Smooth muscle cell (in vitro differentiated cells): ENCODE measurements around the gene MKKS. TPM values are rescaled to one million over a fixed set of nuclear protein-coding genes. Genes with fewer than 3 reads are reported as not detected.

Experiments
- DNase-seq: peaks from one replicate; lab custom pipeline; 2025; ENCODE audit not compliant: unreplicated experiment; lab: John Stamatoyannopoulos, UW
- H2AFZ ChIP-seq: fragments of 200-600 bp; sonication (generic); 2 replicates; pipeline ENCODE4 v1.6.0; 2016; ENCODE audit warnings: antibody characterized with exemption, low read depth, mild to moderate bottlenecking
- H3F3A ChIP-seq: fragments of 200-600 bp; sonication (generic); 2 replicates; pipeline ENCODE4 v1.6.0; 2017; ENCODE audit warnings: antibody characterized with exemption, low read depth
- H3K27ac ChIP-seq: fragments of 200-600 bp; sonication (generic); 2 replicates; pipeline ENCODE4 v1.5.1; 2016; ENCODE audit warnings: low read depth, mild to moderate bottlenecking
- H3K27me3 ChIP-seq: fragments of 200-600 bp; sonication (generic); 2 replicates; pipeline ENCODE4 v1.6.1; 2016; ENCODE audit warnings: low read depth, mild to moderate bottlenecking
- H3K36me3 ChIP-seq: fragments of 200-600 bp; sonication (generic); 2 replicates; pipeline ENCODE4 v1.5.1; 2016; ENCODE audit warnings: low read depth
- H3K4me1 ChIP-seq: fragments of 200-600 bp; sonication (generic); 2 replicates; pipeline ENCODE4 v1.5.1; 2016; ENCODE audit warnings: low read depth
- H3K4me2 ChIP-seq: fragments of 200-600 bp; sonication (generic); 2 replicates; pipeline ENCODE4 v1.6.0; 2016; ENCODE audit warnings: mild to moderate bottlenecking
- H3K4me3 ChIP-seq: fragments of 200-600 bp; sonication (generic); 2 replicates; pipeline ENCODE4 v1.5.1; 2016; ENCODE audit warnings: mild to moderate bottlenecking
- H3K79me2 ChIP-seq: fragments of 200-600 bp; sonication (generic); 2 replicates; pipeline ENCODE4 v1.6.0; 2016; ENCODE audit warnings: low read depth, mild to moderate bottlenecking
- H3K9ac ChIP-seq: fragments of 200-600 bp; sonication (generic); 2 replicates; pipeline ENCODE4 v1.6.0; 2016; ENCODE audit warnings: low read depth
- H3K9me3 ChIP-seq: fragments of 200-600 bp; sonication (generic); replicated peaks from 2 replicates; pipeline ENCODE4 v1.5.1; 2016; ENCODE audit warnings: low read depth
- H4K20me1 ChIP-seq: fragments of 200-600 bp; sonication (generic); 2 replicates; pipeline ENCODE4 v1.6.0; 2016; ENCODE audit warnings: low read depth
- CTCF ChIP-seq: fragments of 200-600 bp; sonication (generic); IDR thresholded peaks from 2 replicates; pipeline ENCODE4 v1.5.1; 2017; ENCODE audit warnings: borderline replicate concordance, mild to moderate bottlenecking, antibody characterized with exemption; ENCODE audit not compliant: insufficient read depth, poor library complexity, severe bottlenecking
- WGBS: methylation state at CpG from one replicate; pipeline ENCODE4 v1.1.7; 2016; ENCODE audit warnings: low lambda C conversion rate; 5-methylcytosine and 5-hydroxymethylcytosine counted together
- polyA plus RNA-seq: library from polyadenylated mRNA; unstranded; fragments of >200 nt; fragmentation: Nextera tagmentation; extraction: Ambion mirVana; gene quantifications from 2 replicates; pipeline ENCODE4 v1.2.1, GENCODE V29; 2016
- total RNA-seq: library from RNA; depleted of rRNA; stranded (reverse); fragments of >200 nt; gene quantifications from 2 replicates; pipeline ENCODE4 v1.2.3, GENCODE V29; 2014

Gene MKKS
- total and polyA plus RNA-seq, 2 experiments from 2014 or later = 15.6 to 19.8 TPM

GRCh38 chr20:10367943-10368701 is 65.9 kb downstream of the MKKS start:
- no peak for TF ChIP-seq CTCF
- Histone ChIP-seq H3K4me2 (no peak overlapping the region), H3K27me3 (no peaks in the 10 kb centered on the region), H3K9me3 (no peaks in the 10 kb centered on the region), H3K9ac (no peak overlapping the region), H4K20me1 (no peaks in the 10 kb centered on the region), H3F3A (no peaks in the 10 kb centered on the region), H3K36me3 (no peaks in the 10 kb centered on the region), H2AFZ (no peak overlapping the region), H3K4me1 (no peaks in the 10 kb centered on the region), H3K27ac (no peak overlapping the region), H3K79me2 (no peaks in the 10 kb centered on the region), H3K4me3 (no peak overlapping the region)
- DNase-seq = no peak
- 97% methylated on average over 12 of the region's 12 CpGs for WGBS

GRCh38 chr20:10367693-10367942 is 66.4 kb downstream of the MKKS start:
- H3K4me3 ChIP-seq = no peak overlapping the region
- no peak overlapping the region for H3K27ac ChIP-seq
- no peaks in the 10 kb centered on the region for H3F3A ChIP-seq
- H3K4me2 ChIP-seq = no peak overlapping the region
- no peak overlapping the region for H2AFZ ChIP-seq
- no peaks in the 10 kb centered on the region for H3K27me3 ChIP-seq
- no peak for TF ChIP-seq CTCF
- H3K9ac ChIP-seq = no peak overlapping the region
- no peaks in the 10 kb centered on the region for H3K9me3 ChIP-seq
- no peak for DNase-seq
- no peaks in the 10 kb centered on the region for H3K79me2 ChIP-seq
- no peaks in the 10 kb centered on the region for H4K20me1 ChIP-seq
- no peaks in the 10 kb centered on the region for H3K36me3 ChIP-seq
- H3K4me1 ChIP-seq = no peaks in the 10 kb centered on the region

GRCh38 chr20:10366898-10367692 is 66.9 kb downstream of the MKKS start:
- DNase-seq = no peak
- no peaks in the 10 kb centered on the region for H4K20me1 ChIP-seq
- H3K36me3 ChIP-seq = no peaks in the 10 kb centered on the region
- no peaks in the 10 kb centered on the region for H3K79me2 ChIP-seq
- no peaks in the 10 kb centered on the region for H3K4me1 ChIP-seq
- H2AFZ ChIP-seq = no peak overlapping the region
- H3K4me2 ChIP-seq = no peak overlapping the region
- no peaks in the 10 kb centered on the region for H3K27me3 ChIP-seq
- no peaks in the 10 kb centered on the region for H3K9me3 ChIP-seq
- no peak for TF ChIP-seq CTCF
- H3K4me3 ChIP-seq = no peak overlapping the region
- no peaks in the 10 kb centered on the region for H3F3A ChIP-seq
- 87% methylated on average over 4 of the region's 4 CpGs for WGBS
- no peak overlapping the region for H3K27ac ChIP-seq
- H3K9ac ChIP-seq = no peak overlapping the region

GRCh38 chr20:10362674-10363073 is 71.3 kb downstream of the MKKS start:
- DNase-seq = no peak
- Histone ChIP-seq H4K20me1 (no peaks in the 10 kb centered on the region), H2AFZ (no peak overlapping the region), H3K9me3 (no peaks in the 10 kb centered on the region), H3K79me2 (no peaks in the 10 kb centered on the region), H3K9ac (no peak overlapping the region), H3K27me3 (no peaks in the 10 kb centered on the region), H3K4me1 (no peaks in the 10 kb centered on the region), H3K27ac (no peak overlapping the region), H3K4me2 (no peak overlapping the region), H3F3A (no peaks in the 10 kb centered on the region), H3K4me3 (no peak overlapping the region), H3K36me3 (no peaks in the 10 kb centered on the region)
- TF ChIP-seq CTCF = no peak
- WGBS = 95% methylated on average over 1 of the region's 1 CpG
